Measurements from ENCODE around the gene TBCD.

Gene TBCD

DNA sequence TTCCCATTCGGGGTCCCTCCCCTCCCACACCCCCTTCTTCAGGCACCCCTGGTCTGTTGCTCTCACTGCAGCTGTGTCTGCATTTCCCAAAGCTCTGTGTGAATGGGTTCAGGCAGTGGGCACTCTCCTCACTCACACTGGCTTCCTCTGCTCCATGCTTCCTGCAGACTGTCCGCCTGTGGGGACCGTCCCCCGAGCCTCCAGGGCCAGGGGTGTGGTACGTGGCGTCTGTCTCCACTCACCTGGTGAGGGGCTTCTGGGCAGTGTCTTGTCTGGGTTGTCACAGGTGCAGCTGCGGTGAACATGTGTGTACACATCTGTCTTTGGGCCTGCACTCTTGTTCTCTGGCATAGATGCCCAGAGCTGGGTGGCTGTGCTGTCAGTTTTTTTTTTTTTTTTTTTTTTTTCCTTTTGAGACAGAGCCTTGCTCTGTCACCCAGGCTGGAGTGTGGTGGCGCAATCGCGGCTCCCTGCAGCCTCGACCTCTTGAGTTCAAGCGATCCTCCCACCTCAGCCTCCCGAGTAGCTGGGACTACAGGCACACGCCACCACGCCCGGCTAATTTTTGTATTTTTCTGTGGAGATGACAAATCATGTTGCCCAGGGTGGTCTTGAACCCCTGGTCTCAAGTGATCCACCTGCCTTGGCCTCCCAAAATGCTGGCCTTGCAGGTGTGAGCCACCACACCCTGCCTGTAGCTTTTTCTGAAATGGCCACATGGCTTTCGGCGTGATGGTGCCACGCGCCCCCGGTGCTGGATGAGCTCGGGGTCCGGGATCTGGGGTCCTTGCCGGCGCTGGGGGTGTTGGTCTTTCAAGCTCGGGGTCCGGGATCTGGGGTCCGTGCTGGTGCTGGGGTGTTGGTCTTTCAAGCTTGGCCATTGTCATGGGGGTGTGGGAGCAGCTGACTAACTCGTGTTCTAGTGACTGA is 144.5 kb downstream of the TBCD start:
- no peaks in the 10 kb centered on the region for H3K9me2 ChIP-seq (replicated peaks; ENCODE audit: insufficient read depth, low read length)
- H3K9ac ChIP-seq (ENCODE audit: low read length): no peak overlapping the region
- no peak overlapping the region for H3K27ac ChIP-seq (ENCODE audit: low read depth, low read length)
- H2AFZ ChIP-seq (ENCODE audit: low read depth, low read length, severe bottlenecking): no peak overlapping the region
- H3K79me2 ChIP-seq (ENCODE audit: insufficient read depth, low read length): no peaks in the 10 kb centered on the region
- TF ChIP-seq EZH2phosphoT487 (conservative IDR thresholded peaks at IDR 0.05; ENCODE audit: low read length): no peak
- TF ChIP-seq, protein P1, sequence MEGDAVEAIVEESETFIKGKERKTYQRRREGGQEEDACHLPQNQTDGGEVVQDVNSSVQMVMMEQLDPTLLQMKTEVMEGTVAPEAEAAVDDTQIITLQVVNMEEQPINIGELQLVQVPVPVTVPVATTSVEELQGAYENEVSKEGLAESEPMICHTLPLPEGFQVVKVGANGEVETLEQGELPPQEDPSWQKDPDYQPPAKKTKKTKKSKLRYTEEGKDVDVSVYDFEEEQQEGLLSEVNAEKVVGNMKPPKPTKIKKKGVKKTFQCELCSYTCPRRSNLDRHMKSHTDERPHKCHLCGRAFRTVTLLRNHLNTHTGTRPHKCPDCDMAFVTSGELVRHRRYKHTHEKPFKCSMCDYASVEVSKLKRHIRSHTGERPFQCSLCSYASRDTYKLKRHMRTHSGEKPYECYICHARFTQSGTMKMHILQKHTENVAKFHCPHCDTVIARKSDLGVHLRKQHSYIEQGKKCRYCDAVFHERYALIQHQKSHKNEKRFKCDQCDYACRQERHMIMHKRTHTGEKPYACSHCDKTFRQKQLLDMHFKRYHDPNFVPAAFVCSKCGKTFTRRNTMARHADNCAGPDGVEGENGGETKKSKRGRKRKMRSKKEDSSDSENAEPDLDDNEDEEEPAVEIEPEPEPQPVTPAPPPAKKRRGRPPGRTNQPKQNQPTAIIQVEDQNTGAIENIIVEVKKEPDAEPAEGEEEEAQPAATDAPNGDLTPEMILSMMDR (IDR thresholded peaks at IDR 0.05; ENCODE audit: insufficient read depth, low read length, poor library complexity, severe bottlenecking): no peak
- H3K9me3 ChIP-seq (ENCODE audit: insufficient read depth, low read length): no peaks in the 10 kb centered on the region
- no peaks in the 10 kb centered on the region for H3K36me3 ChIP-seq (ENCODE audit: low read length)
- H3K4me2 ChIP-seq (ENCODE audit: low read depth, low read length, poor library complexity, severe bottlenecking): no peak overlapping the region
- no peaks in the 10 kb centered on the region for H3K27me3 ChIP-seq (ENCODE audit: low read length)
- no peak overlapping the region for H3K4me3 ChIP-seq (ENCODE audit: insufficient read depth, low read length, poor library complexity, severe bottlenecking)
- no peaks in the 10 kb centered on the region for H4K20me1 ChIP-seq (ENCODE audit: low read depth, low read length)
- no peaks in the 10 kb centered on the region for H3F3A ChIP-seq (ENCODE audit: insufficient read depth)

DNA sequence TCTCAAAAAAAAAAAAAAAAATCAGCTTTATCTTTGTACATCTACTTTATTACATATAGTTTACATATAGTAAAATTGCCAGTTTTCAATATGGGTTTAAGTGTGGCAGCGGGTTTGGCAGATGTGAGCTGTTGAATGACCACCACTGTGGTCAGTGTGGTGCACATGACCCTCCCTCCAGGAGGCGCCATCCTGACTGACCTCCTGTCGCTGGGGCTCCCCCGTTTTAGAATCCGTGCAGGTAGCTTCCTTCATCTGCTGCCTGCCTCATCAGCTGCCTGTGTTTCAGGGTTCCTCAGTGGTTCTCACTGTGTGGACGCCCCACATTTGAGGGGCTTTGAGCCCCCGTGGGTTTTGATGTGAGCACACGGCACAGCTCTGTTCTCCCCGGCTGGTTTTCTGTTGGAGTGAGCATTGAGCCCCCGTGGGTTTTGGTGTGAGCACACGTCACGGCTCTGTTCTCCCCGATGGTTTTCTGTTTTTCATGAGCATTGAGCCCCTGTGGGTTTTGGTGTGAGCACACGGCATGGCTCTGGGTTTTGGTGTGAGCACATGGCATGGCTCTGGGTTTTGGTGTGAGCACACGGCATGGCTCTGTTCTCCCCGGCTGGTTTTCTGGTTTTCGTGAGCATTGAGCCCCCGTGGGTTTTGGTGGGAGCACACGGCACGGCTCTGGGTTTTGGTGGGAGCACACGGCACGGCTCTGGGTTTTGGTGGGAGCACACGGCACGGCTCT is 145.8 kb downstream of the TBCD start:
- no peak overlapping the region for H3K4me3 ChIP-seq (ENCODE audit: insufficient read depth, low read length, poor library complexity, severe bottlenecking)
- no peaks in the 10 kb centered on the region for H3K36me3 ChIP-seq (ENCODE audit: low read length)
- TF ChIP-seq, protein P1 (IDR thresholded peaks at IDR 0.05; ENCODE audit: insufficient read depth, low read length, poor library complexity, severe bottlenecking): no peak
- no peak for TF ChIP-seq EZH2phosphoT487 (conservative IDR thresholded peaks at IDR 0.05; ENCODE audit: low read length)
- H2AFZ ChIP-seq (ENCODE audit: low read depth, low read length, severe bottlenecking): no peak overlapping the region
- H3K27ac ChIP-seq (ENCODE audit: low read depth, low read length): no peak overlapping the region
- no peaks in the 10 kb centered on the region for H3K9me3 ChIP-seq (ENCODE audit: insufficient read depth, low read length)
- H3F3A ChIP-seq (ENCODE audit: insufficient read depth): no peaks in the 10 kb centered on the region
- H3K79me2 ChIP-seq (ENCODE audit: insufficient read depth, low read length): no peaks in the 10 kb centered on the region
- no peak overlapping the region for H3K9ac ChIP-seq (ENCODE audit: low read length)
- no peaks in the 10 kb centered on the region for H3K9me2 ChIP-seq (replicated peaks; ENCODE audit: insufficient read depth, low read length)
- H3K4me2 ChIP-seq (ENCODE audit: low read depth, low read length, poor library complexity, severe bottlenecking): no peak overlapping the region
- no peaks in the 10 kb centered on the region for H4K20me1 ChIP-seq (ENCODE audit: low read depth, low read length)
- no peaks in the 10 kb centered on the region for H3K27me3 ChIP-seq (ENCODE audit: low read length)

DNA sequence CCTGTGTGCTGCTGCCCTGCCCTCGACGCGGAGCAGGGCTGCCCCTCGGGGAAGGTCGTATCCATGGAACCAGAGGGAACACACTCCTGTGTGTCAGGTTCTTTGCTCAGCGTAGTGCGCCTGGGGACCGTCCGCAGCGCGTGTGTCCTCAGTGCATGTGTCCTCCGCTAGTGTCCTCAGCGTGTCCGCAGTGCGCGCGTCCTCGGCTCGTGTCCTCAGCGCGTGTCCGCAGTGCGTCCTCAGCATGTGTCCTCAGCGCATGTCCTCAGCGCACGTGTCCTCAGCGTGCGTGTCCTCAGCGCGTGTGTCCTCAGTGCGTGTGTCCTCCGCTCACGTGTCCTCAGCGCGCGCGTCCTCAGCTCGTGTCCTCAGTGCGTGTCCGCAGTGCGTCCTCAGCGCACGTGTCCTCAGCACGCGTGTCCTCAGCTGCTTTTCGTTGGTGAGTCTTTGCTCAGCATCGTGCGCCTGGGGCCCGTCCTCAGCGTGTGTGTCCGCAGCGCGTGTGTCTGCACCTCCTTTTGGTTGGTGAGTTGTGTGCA is 147.2 kb downstream of the TBCD start:
- Histone ChIP-seq H3K4me3 (ENCODE audit: insufficient read depth, low read length, poor library complexity, severe bottlenecking) (no peak overlapping the region), H4K20me1 (ENCODE audit: low read depth, low read length) (no peaks in the 10 kb centered on the region), H3K79me2 (ENCODE audit: insufficient read depth, low read length) (no peaks in the 10 kb centered on the region), H3K36me3 (ENCODE audit: low read length) (no peaks in the 10 kb centered on the region), H3K9me3 (ENCODE audit: insufficient read depth, low read length) (no peaks in the 10 kb centered on the region), H3K9ac (ENCODE audit: low read length) (no peak overlapping the region), H3K9me2 (replicated peaks; ENCODE audit: insufficient read depth, low read length) (no peaks in the 10 kb centered on the region), H3K4me2 (ENCODE audit: low read depth, low read length, poor library complexity, severe bottlenecking) (no peak overlapping the region), H2AFZ (ENCODE audit: low read depth, low read length, severe bottlenecking) (no peak overlapping the region), H3K27ac (ENCODE audit: low read depth, low read length) (no peak overlapping the region), H3K27me3 (ENCODE audit: low read length) (no peaks in the 10 kb centered on the region), H3F3A (ENCODE audit: insufficient read depth) (no peaks in the 10 kb centered on the region)
- TF ChIP-seq, protein P1 (IDR thresholded peaks at IDR 0.05; ENCODE audit: insufficient read depth, low read length, poor library complexity, severe bottlenecking): no peak
- TF ChIP-seq EZH2phosphoT487 (conservative IDR thresholded peaks at IDR 0.05; ENCODE audit: low read length): no peak
